Cardiac fibroblast (primary cell): ENCODE measurements around the gene ADAM20.
A peak's percentile ranks its signal among the peaks of the same experiment; 100 is the strongest.

Experiments used
- DNase-seq, 2 donors: peaks; one replicate each; pipeline versions ENCODE4 v3.0.0 to v3.0.0-alpha.2; 2010; ENCODE audit warnings: low read depth in 2 of 2
- H3K4me3 ChIP-seq, 2 donors: replicated peaks in 1 of 2; 1 replicate in 1 of 2; 2 replicates in 1 of 2; pipeline ENCODE4 v1.5.1; 2011; ENCODE audit warnings: low read depth in 2 of 2, low read length in 2 of 2, mild to moderate bottlenecking in 2 of 2, moderate library complexity in 1 of 2
- TF ChIP-seq, protein P1 (sequence below): IDR thresholded peaks from one replicate; pipeline ENCODE4 v1.5.1; 2011; ENCODE audit warnings: low read depth, mild to moderate bottlenecking, low read length, inconsistent platforms

The ADAM20 gene

DNA sequence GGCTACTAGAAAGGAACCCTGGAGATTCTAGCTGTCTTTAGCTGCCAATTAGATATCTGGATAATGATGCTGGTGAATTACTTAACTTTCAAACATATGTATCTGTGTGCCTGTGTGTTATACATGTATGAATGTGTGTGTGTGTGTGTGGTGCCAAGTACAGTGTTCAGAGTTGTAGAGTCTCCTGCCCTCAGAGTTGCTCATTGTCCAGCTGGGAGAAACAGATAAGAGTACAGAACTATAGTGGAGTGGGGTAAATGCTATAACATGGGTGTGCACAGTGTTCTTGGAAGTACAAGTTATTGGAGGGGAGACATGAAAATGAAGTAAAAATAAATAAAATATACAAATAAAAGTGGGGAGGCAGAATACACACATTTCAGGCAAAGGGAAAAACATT lies 23.6 kb upstream of the ADAM20 start:
- TF ChIP-seq, protein P1, sequence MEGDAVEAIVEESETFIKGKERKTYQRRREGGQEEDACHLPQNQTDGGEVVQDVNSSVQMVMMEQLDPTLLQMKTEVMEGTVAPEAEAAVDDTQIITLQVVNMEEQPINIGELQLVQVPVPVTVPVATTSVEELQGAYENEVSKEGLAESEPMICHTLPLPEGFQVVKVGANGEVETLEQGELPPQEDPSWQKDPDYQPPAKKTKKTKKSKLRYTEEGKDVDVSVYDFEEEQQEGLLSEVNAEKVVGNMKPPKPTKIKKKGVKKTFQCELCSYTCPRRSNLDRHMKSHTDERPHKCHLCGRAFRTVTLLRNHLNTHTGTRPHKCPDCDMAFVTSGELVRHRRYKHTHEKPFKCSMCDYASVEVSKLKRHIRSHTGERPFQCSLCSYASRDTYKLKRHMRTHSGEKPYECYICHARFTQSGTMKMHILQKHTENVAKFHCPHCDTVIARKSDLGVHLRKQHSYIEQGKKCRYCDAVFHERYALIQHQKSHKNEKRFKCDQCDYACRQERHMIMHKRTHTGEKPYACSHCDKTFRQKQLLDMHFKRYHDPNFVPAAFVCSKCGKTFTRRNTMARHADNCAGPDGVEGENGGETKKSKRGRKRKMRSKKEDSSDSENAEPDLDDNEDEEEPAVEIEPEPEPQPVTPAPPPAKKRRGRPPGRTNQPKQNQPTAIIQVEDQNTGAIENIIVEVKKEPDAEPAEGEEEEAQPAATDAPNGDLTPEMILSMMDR, result no peak
- H3K4me3 ChIP-seq, result no peak overlapping the region
- no peak for DNase-seq

DNA sequence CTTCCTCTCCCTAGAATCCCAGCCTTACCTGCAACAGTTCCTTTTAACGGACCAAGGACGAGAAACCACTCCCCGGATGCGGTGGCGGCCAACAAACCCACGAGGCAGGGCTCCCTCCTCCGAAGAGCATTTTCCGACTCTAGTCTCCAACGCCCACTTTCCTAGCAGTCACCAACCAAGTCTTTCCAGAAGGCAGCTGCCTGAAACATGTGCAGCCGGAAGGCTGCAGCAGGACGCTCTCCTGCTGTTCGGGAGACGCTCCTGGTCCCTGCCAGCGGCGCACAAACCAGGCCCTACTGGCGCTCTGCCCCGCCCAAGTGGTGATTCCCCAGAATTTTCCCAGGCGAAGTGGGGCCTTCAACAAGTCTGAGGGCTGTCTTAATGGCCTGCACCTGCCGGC lies 21.1 kb upstream of the ADAM20 start:
- peak; percentile 30 to 32 for DNase-seq
- TF ChIP-seq, protein P1, result no peak
- no peak overlapping the region for H3K4me3 ChIP-seq

DNA sequence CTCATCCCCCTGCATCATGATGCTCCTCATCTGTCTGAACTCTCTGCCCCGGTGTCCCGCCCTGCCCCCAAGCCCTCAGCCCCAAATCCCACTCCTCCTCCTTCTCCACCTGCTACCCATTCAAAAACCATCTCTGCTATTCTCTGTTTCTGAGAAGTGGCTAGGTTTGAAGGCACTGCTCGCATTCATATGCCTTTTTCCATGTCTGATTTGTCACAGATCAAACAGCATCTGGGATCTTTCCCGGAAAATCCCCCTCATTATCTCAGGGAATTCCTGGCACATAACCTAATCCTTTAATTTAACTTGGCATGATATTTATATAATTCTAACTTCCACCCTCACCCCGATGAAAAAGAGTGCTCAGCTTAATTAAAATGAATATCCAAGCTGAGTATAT lies 3.3 kb upstream of the ADAM20 start:
- H3K4me3 ChIP-seq, result no peak overlapping the region
- no peak for DNase-seq
- TF ChIP-seq, protein P1, result no peak

DNA sequence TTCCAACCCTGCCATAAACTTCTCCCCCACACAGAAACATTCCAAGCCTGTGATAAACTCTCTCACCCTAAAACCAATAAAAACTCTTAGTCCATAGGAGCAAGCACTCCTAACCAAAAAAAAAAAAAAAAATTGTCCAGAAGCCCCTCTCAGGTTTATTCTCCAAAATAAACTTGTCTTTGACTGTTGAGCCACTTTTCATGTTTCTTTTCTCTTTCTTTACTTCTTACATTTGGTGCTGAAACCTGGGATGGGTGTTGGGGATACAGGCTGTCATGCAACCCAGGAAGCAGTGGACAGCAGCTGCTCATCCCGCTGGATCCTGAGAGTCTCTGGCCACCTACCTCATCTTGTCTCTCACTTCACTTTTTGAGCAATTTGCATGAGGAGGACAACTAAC lies 2.0 kb upstream of the ADAM20 start:
- TF ChIP-seq, protein P1, result no peak
- no peak for DNase-seq
- H3K4me3 ChIP-seq, result no peak overlapping the region

DNA sequence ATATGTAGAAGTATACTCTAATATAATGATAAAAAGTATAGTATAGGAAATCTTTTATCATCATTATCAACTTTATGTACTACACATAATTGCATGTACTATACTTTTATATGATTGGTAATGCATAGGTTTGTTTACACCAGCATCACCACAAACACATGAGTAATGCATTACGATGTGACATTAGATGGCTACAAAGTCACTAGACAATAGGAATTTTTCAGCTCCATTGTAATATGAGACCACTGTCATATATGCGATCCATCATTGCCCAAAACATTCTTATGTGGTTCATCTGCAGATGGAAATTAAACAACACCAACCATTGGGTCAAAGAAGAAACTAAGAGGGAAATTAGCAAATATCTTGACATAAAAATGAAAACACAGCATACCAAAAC lies 4.4 kb downstream of the ADAM20 start:
- TF ChIP-seq, protein P1, result no peak
- DNase-seq, result no peak

DNA sequence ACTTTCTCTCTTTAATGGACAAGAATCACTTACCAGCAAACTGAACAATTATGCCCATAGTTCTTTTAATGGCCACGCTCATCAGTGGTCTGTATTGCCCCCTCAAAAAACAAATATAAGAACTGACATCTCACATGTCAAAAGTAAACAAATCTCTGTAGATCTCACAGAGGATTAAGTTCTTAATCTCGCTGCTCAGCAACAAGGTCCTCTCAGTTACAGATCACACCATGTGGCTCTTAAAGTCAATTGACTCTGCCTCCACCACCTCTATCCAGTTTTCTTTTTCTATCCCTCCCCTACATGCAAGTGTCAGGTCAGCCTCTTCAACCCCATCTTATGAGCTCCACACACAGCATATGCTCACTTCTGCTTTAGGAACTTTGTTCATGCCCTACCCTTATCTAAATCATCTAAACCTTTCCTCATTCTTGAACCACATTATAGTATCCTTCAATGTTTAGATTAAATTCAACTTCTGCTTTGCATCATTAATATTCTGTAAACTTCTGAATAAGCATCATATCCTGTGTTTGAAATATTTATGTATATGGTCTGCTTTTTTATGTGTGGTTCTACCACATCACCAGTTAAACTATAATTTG lies 7.2 kb downstream of the ADAM20 start:
- TF ChIP-seq, protein P1, result no peak
- DNase-seq, result no peak

More for the DNA sequence above, 4.4 kb downstream of the ADAM20 start:
- no peak overlapping the region for H3K4me3 ChIP-seq

DNA sequence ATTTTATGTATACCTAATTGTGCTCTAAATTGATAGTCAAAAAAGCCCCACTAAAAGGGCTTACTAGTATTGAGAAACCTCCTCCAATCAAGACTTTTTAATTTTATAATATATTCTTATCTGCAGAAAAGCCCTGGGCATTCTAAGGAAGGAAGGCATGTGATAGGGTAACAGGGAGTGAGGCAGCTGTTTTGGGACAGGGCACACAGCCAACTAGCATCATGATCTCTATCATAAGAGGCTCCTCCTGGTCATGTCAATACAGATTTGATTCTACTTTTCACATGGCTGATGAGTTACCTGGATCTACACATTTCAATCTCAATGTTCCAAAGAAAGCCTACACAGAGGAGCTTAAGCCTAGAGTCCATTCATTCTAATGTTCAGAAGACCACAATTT lies 9.1 kb downstream of the ADAM20 start:
- TF ChIP-seq, protein P1, result no peak
- no peak for DNase-seq
- H3K4me3 ChIP-seq, result no peak overlapping the region

More for the DNA sequence above, 7.2 kb downstream of the ADAM20 start:
- H3K4me3 ChIP-seq, result no peak overlapping the region
